AG09309 (cell line): ENCODE results near the gene LSM14A.
"Not testable (repeated sequence)": the region's sequence is repeated elsewhere in the genome, so short reads cannot be mapped to it uniquely, and the experiment has no call there.

ENCODE experiments used
- DNase-seq: peaks from one replicate; pipeline ENCODE4 v3.0.0-alpha.2; 2010; ENCODE audit warnings: low read depth
- H3K4me3 ChIP-seq: 2 replicates; pipeline ENCODE4 v1.5.1; 2011; ENCODE audit warnings: mild to moderate bottlenecking, low read depth, low read length, moderate library complexity; ENCODE audit not compliant: control insufficient read depth
- TF ChIP-seq, protein P1 (sequence below): IDR thresholded peaks from 2 replicates; pipeline ENCODE4 v1.5.1; 2011; ENCODE audit warnings: mild to moderate bottlenecking, low read depth, low read length, inconsistent platforms; ENCODE audit not compliant: insufficient read depth, control insufficient read depth; ENCODE audit errors: missing control alignments

The LSM14A gene

DNA sequence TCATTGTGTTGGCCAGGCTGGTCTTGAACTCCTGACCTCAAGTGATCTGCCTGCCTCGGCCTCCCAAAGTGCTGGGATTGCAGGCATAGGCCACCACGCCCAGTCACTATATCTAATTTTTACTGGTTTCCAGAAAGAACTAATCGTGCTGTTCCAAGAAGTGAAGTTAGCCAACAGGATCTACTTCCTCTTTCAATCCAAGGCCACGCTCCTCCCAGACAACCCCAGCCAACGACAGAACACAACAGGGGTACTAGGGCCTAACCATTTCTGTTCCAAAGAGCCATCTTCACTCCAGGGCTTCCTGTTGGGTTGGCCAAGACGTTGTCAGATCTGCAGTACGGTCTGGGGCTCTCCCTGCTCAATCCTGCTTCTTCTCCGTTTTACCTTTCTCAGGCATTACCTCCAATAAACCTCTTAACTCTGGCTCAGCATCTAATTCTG, 7.0 kb upstream of the LSM14A start:
- no peak for DNase-seq
- H3K4me3 ChIP-seq = no peak overlapping the region

DNA sequence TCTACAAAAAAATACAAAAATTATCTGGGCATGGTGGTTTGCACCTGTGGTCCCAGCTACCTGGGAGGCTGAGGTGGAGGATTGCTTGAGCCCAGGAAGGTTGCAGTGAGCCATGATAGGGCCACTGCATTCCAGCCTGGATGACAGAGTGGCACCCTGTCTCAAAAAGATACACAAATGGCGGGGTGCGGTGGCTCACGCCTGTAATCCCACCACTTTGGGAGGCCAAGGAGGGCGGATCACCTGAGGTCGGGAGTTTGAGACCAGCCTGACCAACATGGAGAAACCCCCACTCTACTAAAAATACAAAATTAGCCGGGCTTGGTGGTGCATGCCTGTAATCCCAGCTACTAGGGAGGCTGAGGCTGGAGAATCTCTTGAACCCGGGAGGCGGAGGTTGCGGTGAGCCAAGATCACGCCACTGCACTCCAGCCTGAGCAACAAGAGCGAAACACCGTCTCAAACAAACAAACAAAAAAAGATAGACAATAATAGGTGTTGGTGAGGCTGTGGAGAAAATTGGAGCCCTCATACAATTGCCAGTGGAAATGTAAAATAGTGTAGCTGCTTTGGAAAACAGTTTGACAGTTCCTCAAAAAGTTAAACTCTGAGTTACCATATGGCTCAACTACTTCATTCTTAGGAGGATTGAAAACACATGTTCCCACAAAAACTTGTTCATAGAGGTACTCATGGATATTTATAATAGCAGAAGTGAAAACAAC, 2.7 kb upstream of the LSM14A start:
- H3K4me3 ChIP-seq = not testable (repeated sequence)

More for the DNA sequence above, 7.0 kb upstream of the LSM14A start:
- TF ChIP-seq, protein P1, sequence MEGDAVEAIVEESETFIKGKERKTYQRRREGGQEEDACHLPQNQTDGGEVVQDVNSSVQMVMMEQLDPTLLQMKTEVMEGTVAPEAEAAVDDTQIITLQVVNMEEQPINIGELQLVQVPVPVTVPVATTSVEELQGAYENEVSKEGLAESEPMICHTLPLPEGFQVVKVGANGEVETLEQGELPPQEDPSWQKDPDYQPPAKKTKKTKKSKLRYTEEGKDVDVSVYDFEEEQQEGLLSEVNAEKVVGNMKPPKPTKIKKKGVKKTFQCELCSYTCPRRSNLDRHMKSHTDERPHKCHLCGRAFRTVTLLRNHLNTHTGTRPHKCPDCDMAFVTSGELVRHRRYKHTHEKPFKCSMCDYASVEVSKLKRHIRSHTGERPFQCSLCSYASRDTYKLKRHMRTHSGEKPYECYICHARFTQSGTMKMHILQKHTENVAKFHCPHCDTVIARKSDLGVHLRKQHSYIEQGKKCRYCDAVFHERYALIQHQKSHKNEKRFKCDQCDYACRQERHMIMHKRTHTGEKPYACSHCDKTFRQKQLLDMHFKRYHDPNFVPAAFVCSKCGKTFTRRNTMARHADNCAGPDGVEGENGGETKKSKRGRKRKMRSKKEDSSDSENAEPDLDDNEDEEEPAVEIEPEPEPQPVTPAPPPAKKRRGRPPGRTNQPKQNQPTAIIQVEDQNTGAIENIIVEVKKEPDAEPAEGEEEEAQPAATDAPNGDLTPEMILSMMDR = no peak

DNA sequence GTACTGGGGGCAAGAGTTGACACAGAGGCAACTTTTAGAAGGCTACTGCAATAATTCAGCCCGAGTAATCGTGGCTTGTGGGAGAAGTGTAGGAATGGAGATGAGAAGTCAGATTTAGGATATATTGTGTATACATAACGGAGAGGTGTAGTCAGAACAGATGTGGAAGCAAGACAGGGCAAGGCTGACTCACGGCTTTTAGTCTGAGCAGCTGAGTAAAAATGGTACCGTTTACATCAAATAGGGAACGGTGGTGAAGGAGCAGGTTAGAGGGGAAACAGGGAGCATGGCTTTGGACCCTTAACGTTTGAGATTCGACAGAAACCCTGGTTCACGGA, 796 bp upstream of the LSM14A start:
- peak overlapping the region; percentile 81 for H3K4me3 ChIP-seq
- DNase-seq = no peak
- TF ChIP-seq, protein P1 = no peak

More for the DNA sequence above, 2.7 kb upstream of the LSM14A start:
- DNase-seq = not testable (repeated sequence)

DNA sequence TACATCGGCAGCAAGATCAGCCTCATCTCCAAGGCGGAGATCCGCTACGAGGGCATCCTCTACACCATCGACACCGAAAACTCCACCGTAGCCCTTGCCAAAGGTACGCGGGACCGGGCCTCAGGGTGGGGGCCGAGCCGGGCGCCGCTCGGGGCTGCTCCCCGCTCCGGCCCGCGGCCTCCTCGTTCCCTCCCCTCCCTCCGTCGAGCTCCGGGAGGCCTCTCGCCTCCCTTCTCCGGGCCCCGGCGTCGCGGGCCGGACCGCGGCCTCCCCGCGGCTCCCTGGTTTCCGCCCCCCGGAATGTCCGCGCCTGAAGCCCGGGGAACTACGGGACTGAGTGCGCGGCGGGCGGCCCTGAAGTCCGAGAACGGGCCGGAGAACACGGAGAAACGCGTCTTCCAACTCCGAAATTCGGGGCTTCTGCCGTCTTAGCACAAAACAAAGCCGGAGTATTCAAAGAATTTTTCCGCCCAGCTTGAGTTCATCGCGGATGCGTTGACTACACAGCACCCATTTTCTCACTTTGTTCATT, 423 bp downstream of the LSM14A start:
- DNase-seq = no peak
- TF ChIP-seq, protein P1 = no peak
- H3K4me3 ChIP-seq = peak overlapping the region; percentile 81

DNA sequence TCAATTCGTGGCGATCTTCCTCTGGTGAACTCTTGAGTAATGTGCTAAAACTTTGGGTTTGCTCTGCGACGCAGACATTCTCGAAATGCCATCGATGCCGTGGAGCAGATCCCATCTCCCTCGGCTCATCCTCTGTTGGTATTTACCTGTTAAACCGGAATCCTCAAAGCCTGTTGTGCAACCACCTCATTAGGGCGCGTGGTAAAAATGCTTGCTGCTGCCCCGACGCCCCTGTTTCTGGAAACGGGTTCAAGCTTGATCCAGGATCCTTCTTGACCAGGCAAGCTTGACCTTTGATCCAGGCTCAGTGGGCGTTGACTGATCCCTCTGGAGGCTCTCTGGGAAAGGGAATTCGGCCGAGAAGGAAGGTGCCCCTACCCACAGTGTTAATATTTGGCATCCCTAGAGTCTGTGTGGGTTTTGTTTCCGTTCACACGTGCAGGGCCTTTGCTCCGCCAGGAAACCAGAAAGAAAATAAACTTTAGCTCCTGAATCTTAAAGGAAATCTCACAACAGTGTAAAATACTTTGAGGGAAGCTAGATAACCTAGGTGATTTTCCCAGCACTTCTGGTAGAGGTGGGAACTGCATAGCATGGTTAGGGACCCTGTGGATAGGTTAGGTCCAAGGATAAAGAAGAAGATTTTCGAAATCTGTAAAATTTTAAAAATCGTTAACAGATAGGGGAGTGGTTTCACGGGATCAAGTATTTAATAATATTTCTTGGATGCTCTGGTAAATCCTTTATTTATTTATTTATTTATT, 1.1 kb downstream of the LSM14A start:
- TF ChIP-seq, protein P1 = no peak
- H3K4me3 ChIP-seq = peak overlapping the region; percentile 81
- DNase-seq = no peak

DNA sequence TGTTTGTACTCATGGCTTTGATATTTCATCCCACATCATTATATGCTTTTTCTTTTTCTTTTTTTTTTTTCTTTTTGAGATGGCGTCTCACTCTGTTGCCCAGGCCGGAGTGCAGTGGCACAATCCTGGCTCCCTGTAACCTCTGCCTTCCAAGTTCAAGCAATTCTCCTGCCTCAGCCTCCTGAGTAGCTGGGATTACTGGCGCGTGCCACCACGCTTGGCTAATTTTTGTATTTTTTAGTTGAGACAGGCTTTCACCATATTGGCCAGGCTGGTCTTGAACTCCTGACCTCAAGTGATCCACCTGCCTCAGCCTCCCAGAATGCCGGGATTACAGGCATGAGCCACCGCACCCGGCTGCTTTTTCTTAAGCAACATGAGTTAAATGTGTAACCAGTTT, 2.9 kb downstream of the LSM14A start:
- not testable (repeated sequence) for DNase-seq, H3K4me3 ChIP-seq

DNA sequence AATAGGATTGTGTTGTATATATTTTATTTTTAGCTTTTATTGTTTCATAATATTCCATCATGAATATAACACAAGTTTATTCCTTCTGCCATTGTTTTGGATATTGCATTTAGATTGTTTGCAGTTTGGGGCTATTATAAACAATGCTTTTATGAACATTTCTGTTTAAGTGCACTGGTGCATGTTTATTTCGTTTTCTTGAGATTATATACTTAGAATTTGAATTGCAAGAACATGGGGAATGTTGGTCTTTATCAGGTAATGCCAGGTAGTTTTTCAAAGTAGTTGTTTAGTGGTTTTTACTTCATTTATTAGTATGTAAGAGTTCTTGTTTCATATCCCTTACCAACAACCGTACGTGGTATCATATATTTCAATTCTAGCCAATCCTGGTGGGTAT, 4.3 kb downstream of the LSM14A start:
- TF ChIP-seq, protein P1 = no peak
- no peak overlapping the region for H3K4me3 ChIP-seq
- no peak for DNase-seq
